ENCODE data around the gene RGS2.

The RGS2 gene

DNA sequence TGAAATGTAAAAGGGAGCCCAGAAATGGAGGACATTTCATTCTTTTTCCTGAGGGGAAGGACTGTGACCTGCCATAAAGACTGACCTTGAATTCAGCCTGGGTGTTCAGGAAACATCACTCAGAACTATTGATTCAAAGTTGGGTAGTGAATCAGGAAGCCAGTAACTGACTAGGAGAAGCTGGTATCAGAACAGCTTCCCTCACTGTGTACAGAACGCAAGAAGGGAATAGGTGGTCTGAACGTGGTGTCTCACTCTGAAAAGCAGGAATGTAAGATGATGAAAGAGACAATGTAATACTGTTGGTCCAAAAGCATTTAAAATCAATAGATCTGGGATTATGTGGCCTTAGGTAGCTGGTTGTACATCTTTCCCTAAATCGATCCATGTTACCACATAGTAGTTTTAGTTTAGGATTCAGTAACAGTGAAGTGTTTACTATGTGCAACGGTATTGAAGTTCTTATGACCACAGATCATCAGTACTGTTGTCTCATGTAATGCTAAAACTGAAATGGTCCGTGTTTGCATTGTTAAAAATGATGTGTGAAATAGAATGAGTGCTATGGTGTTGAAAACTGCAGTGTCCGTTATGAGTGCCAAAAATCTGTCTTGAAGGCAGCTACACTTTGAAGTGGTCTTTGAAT, 2.9 kb downstream of the RGS2 start:
- DNase-seq (ENCODE audit: low read depth) = no peak
- no peak for TF ChIP-seq CTCF (conservative IDR thresholded peaks at IDR 0.05; ENCODE audit: low read depth, low read length)
- H3K4me3 ChIP-seq (ENCODE audit: low read length) = no peak overlapping the region

DNA sequence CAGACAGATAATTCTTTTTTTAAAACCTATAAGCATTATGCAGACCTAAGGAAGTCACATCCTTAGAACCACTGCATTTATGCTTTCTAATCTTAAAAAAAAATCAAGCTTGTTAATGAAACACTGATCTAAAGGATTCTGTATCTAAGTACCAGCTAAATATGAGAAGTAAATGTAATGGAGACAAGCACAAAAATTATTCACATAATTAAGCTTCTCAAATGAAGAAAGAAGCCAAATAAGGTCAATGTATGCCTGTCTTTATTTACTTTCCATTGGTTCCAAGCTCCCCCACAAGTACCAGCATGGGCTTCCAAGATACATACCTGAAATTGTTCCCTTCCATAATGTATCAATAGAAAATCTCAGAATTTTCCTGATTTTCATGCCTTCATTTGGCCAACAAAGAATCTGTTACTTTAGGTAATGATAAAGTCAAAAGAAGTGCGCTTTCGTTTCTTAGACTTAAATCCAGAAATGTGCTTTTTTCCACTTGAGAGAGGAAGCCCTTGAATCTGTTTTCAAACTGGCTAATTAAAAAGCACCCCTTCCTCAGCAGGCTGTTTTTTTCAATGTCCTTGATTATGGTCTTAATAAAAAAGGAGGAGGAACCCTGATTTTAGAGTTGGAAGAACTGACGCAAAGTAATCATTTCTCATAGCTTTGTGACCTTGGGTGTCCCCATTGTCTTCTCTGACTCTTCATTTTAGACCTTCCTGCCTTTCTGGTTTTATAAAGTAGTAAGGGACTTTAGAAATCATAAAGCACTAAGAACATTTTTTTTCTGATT, 3.8 kb downstream of the RGS2 start:
- H3K4me3 ChIP-seq (ENCODE audit: low read length) = no peak overlapping the region
- no peak for TF ChIP-seq CTCF (conservative IDR thresholded peaks at IDR 0.05; ENCODE audit: low read depth, low read length)

DNA sequence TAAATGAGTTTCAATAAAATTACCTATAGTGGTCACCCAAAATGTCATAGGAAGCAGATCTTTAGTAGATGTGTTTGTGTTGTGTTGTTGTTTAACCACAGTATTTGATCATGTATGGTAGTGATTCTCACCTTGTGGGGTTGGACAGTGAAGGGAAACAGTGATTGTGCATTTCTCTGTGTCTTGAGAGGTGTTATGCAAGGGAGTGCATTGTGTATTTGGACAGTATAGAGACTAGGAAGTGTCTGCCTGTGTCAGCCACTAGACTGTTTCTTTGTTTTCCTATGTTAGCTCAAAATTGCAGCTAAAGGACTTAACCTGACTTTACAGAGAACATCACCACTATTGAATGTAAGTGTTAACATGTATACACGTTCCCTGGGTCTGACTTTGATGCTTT, 6.0 kb downstream of the RGS2 start:
- H3K4me3 ChIP-seq (ENCODE audit: low read length) = no peak overlapping the region
- no peak for TF ChIP-seq CTCF (conservative IDR thresholded peaks at IDR 0.05; ENCODE audit: low read depth, low read length)
- DNase-seq (ENCODE audit: low read depth) = no peak

More for the DNA sequence above, 3.8 kb downstream of the RGS2 start:
- DNase-seq (ENCODE audit: low read depth) = no peak

GRCh38 chr1:192817246-192817645, 8.4 kb downstream of the RGS2 start:
- DNase-seq (ENCODE audit: low read depth) = no peak
- TF ChIP-seq CTCF (conservative IDR thresholded peaks at IDR 0.05; ENCODE audit: low read depth, low read length) = no peak
- H3K4me3 ChIP-seq (ENCODE audit: low read length) = no peak overlapping the region

GRCh38 chr1:192821296-192821695, 12.5 kb downstream of the RGS2 start:
- TF ChIP-seq CTCF (conservative IDR thresholded peaks at IDR 0.05; ENCODE audit: low read depth, low read length) = no peak
- no peak for DNase-seq (ENCODE audit: low read depth)
- no peak overlapping the region for H3K4me3 ChIP-seq (ENCODE audit: low read length)

- DNase-seq (ENCODE audit: low read depth) = no peak
- no peak overlapping the region for H3K4me3 ChIP-seq (ENCODE audit: low read length)
- no peak for TF ChIP-seq CTCF (conservative IDR thresholded peaks at IDR 0.05; ENCODE audit: low read depth, low read length)
Observed at GRCh38 chr1:192824511-192824910, 15.7 kb downstream of the RGS2 start.
